Non-pigmented ciliary epithelial cell (primary cell): Measurements from ENCODE around the gene AFAP1L1.

Experiments used
- DNase-seq: peaks from one replicate; pipeline ENCODE4 v3.0.0-alpha.2; 2010; ENCODE audit warnings: low read depth

Gene AFAP1L1

GRCh38 chr5:149352169-149352568, 80.5 kb downstream of the AFAP1L1 start:
- no peak for DNase-seq

- no peak for DNase-seq
Observed at GRCh38 chr5:149353911-149354310, 82.3 kb downstream of the AFAP1L1 start.

- no peak for DNase-seq
Observed at GRCh38 chr5:149355688-149356087, 84.0 kb downstream of the AFAP1L1 start.

GRCh38 chr5:149356391-149356790, 84.7 kb downstream of the AFAP1L1 start:
- no peak for DNase-seq

GRCh38 chr5:149357370-149358293, 86.0 kb downstream of the AFAP1L1 start, which contains the start of gene PCYOX1L:
Gene PCYOX1L, plus strand, starts transcription at chr5:149358046. Its CDS starts 23 bp downstream, at chr5:149358069.
- peak; percentile 66 for DNase-seq

GRCh38 chr5:149358294-149358651, 86.6 kb downstream of the AFAP1L1 start:
- DNase-seq = no peak

- no peak for DNase-seq
Observed at GRCh38 chr5:149358868-149359495, 87.3 kb downstream of the AFAP1L1 start.

- DNase-seq = no peak
Observed at GRCh38 chr5:149360272-149360671, 88.6 kb downstream of the AFAP1L1 start.

- no peak for DNase-seq
Observed at GRCh38 chr5:149362541-149362940, 90.9 kb downstream of the AFAP1L1 start.

GRCh38 chr5:149363358-149363757, 91.7 kb downstream of the AFAP1L1 start:
- no peak for DNase-seq

GRCh38 chr5:149363936-149364335, 92.3 kb downstream of the AFAP1L1 start:
- DNase-seq = no peak

- DNase-seq = no peak
Observed at GRCh38 chr5:149364719-149365118, 93.1 kb downstream of the AFAP1L1 start.

GRCh38 chr5:149365418-149365817, 93.8 kb downstream of the AFAP1L1 start:
- DNase-seq = no peak

- DNase-seq = no peak
Observed at GRCh38 chr5:149366169-149366729, 94.6 kb downstream of the AFAP1L1 start.

GRCh38 chr5:149367249-149367971, 95.8 kb downstream of the AFAP1L1 start:
- no peak for DNase-seq

GRCh38 chr5:149367972-149368645, 96.5 kb downstream of the AFAP1L1 start:
- DNase-seq = no peak

GRCh38 chr5:149370878-149371277, 99.2 kb downstream of the AFAP1L1 start:
- no peak for DNase-seq

- DNase-seq = no peak
Observed at GRCh38 chr5:149371296-149371962, 99.8 kb downstream of the AFAP1L1 start.

GRCh38 chr5:149372076-149372795, 100.6 kb downstream of the AFAP1L1 start:
- DNase-seq = no peak

GRCh38 chr5:149372932-149373331, 101.3 kb downstream of the AFAP1L1 start:
- no peak for DNase-seq
